Natural killer cell (primary cell): Measurements from ENCODE around the gene TOLLIP. TPM values are rescaled to one million over a fixed set of nuclear protein-coding genes. Genes with fewer than 3 reads are reported as not detected.

ENCODE experiments used
- ATAC-seq, 3 donors: fragments of 150-1000 bp in 2 of 3; fragments of 200-7000 bp in 1 of 3; cut with Tn5 transposase; 1 replicate in 1 of 3; 2 replicates in 2 of 3; pipeline ENCODE4 v1.10.0; 2021; ENCODE audit warnings: mild to moderate bottlenecking in 2 of 3, moderate library complexity in 2 of 3
- DNase-seq, 2 donors: peaks; one replicate each; pipeline versions ENCODE4 v3.0.0 to v3.0.0-alpha.2; 2013 to 2021; ENCODE audit warnings: mixed read lengths in 1 of 2
- H3K27ac ChIP-seq: one replicate; pipeline ENCODE4 v1.5.1; 2013; ENCODE audit warnings: mild to moderate bottlenecking, low read length
- H3K27me3 ChIP-seq: one replicate; pipeline ENCODE4 v1.6.1; 2013; ENCODE audit warnings: low read length; ENCODE audit not compliant: control insufficient read depth, insufficient read depth
- H3K36me3 ChIP-seq: one replicate; pipeline ENCODE4 v1.6.1; 2013; ENCODE audit warnings: low read length; ENCODE audit not compliant: control insufficient read depth, insufficient read depth
- H3K4me1 ChIP-seq: one replicate; pipeline ENCODE4 v1.6.1; 2013; ENCODE audit warnings: low read length; ENCODE audit not compliant: control insufficient read depth, insufficient read depth
- H3K4me3 ChIP-seq: one replicate; pipeline ENCODE4 v1.5.1; 2013; ENCODE audit warnings: low read length
- H3K9me3 ChIP-seq: one replicate; pipeline ENCODE4 v1.6.1; 2013; ENCODE audit warnings: low read length; ENCODE audit not compliant: control insufficient read depth, insufficient read depth
- H3K27ac Mint-ChIP-seq, 2 donors: one replicate each; pipeline ENCODE4 v1.8.0; 2022; ENCODE audit warnings: mild to moderate bottlenecking in 2 of 2, mixed read lengths in 2 of 2, moderate library complexity in 1 of 2
- H3K27me3 Mint-ChIP-seq, 2 donors: one replicate each; pipeline ENCODE4 v1.8.0; 2022; ENCODE audit warnings: low read depth in 2 of 2, mixed read lengths in 2 of 2
- H3K36me3 Mint-ChIP-seq: one replicate; pipeline ENCODE4 v1.8.0; 2022; ENCODE audit warnings: mixed read lengths
- H3K4me1 Mint-ChIP-seq, 2 donors: one replicate each; pipeline ENCODE4 v1.8.0; 2022; ENCODE audit warnings: mixed read lengths in 2 of 2
- H3K4me3 Mint-ChIP-seq: one replicate; pipeline ENCODE4 v1.8.0; 2022; ENCODE audit warnings: mild to moderate bottlenecking, moderate library complexity, mixed read lengths
- H3K9me3 Mint-ChIP-seq, 2 donors: one replicate each; pipeline ENCODE4 v1.8.0; 2022; ENCODE audit warnings: mixed read lengths in 2 of 2
- CTCF ChIP-seq: fragments of 200-600 bp; IDR thresholded peaks from one replicate; pipeline ENCODE4 v1.8.0; 2022; ENCODE audit warnings: antibody characterized with exemption
- WGBS: methylation state at CpG from one replicate; pipeline ENCODE4 v1.1.7; 2013; ENCODE audit warnings: missing lambda C conversion rate; ENCODE audit not compliant: insufficient coverage; 5-methylcytosine and 5-hydroxymethylcytosine counted together
- intact Hi-C: fragments of 100-400 bp; cut with micrococcal nuclease; formaldehyde crosslinking; loops from one replicate; pipeline ENCODE4 v1.14.2; 2022
- total RNA-seq, 4 donors: library from RNA; stranded (reverse); fragments of 120-200 nt in 1 of 4; gene quantifications; one replicate each; pipeline versions ENCODE4 v1.2.3 to v1.2.4, GENCODE V29; 2013 to 2022

Gene TOLLIP
- total RNA-seq, 3 donors from 2014 or later (not counting 1 experiment from before 2014, with no cell fraction given): 49.3 to 61.8 (median 54.8) TPM

GRCh38 chr11:1230121-1230455, 79.3 kb downstream of the TOLLIP start:
- H3K4me1 Mint-ChIP-seq: no peaks in the 10 kb centered on the region
- H3K36me3 Mint-ChIP-seq: no peaks in the 10 kb centered on the region
- H3K27me3 Mint-ChIP-seq: no peaks in the 10 kb centered on the region
- WGBS: 83% methylated on average over 5 of the region's 5 CpGs
- no peaks in the 10 kb centered on the region for H3K9me3 ChIP-seq
- no peak for DNase-seq
- no peak for TF ChIP-seq CTCF
- H3K27me3 ChIP-seq: no peaks in the 10 kb centered on the region
- no peak overlapping the region for H3K27ac Mint-ChIP-seq
- no peaks in the 10 kb centered on the region for H3K36me3 ChIP-seq
- intact Hi-C loops: no loop called here
- no peak overlapping the region for H3K27ac ChIP-seq
- H3K4me3 ChIP-seq: no peak overlapping the region
- ATAC-seq: no peak
- H3K4me3 Mint-ChIP-seq: no peak overlapping the region
- H3K9me3 Mint-ChIP-seq: no peaks in the 10 kb centered on the region
- no peaks in the 10 kb centered on the region for H3K4me1 ChIP-seq

GRCh38 chr11:1229471-1230120, 79.8 kb downstream of the TOLLIP start:
- no peaks in the 10 kb centered on the region for H3K9me3 ChIP-seq
- intact Hi-C loops: no loop called here
- Mint-ChIP-seq H3K27me3 (no peaks in the 10 kb centered on the region), H3K4me3 (no peak overlapping the region), H3K36me3 (no peaks in the 10 kb centered on the region), H3K4me1 (no peaks in the 10 kb centered on the region), H3K27ac (no peak overlapping the region), H3K9me3 (no peaks in the 10 kb centered on the region)
- no peaks in the 10 kb centered on the region for H3K27me3 ChIP-seq
- ATAC-seq (no peak), DNase-seq (no peak)
- WGBS: 92% methylated on average over 26 of the region's 27 CpGs
- no peak overlapping the region for H3K4me3 ChIP-seq
- no peaks in the 10 kb centered on the region for H3K36me3 ChIP-seq
- no peak overlapping the region for H3K27ac ChIP-seq
- TF ChIP-seq CTCF: no peak
- H3K4me1 ChIP-seq: no peaks in the 10 kb centered on the region

GRCh38 chr11:1228921-1229451, 80.4 kb downstream of the TOLLIP start:
- TF ChIP-seq CTCF: no peak
- WGBS: 75% methylated on average over 18 of the region's 18 CpGs

More at GRCh38 chr11:1228921-1229451, 80.4 kb downstream of the TOLLIP start:
- Histone ChIP-seq H3K27me3 (no peaks in the 10 kb centered on the region), H3K27ac (no peak overlapping the region), H3K4me1 (no peaks in the 10 kb centered on the region), H3K9me3 (no peaks in the 10 kb centered on the region), H3K4me3 (no peak overlapping the region), H3K36me3 (no peaks in the 10 kb centered on the region)
- intact Hi-C loops: no loop called here
- Mint-ChIP-seq H3K27me3 (no peaks in the 10 kb centered on the region), H3K9me3 (no peaks in the 10 kb centered on the region), H3K4me1 (no peaks in the 10 kb centered on the region), H3K36me3 (no peaks in the 10 kb centered on the region), H3K4me3 (no peak overlapping the region), H3K27ac (no peak overlapping the region)
- ATAC-seq: no peak
- DNase-seq: no peak
